Keratinocyte (primary cell): ENCODE data around the gene ATL2. TPM values are rescaled to one million over a fixed set of nuclear protein-coding genes. Genes with fewer than 3 reads are reported as not detected.

Experiments used
- DNase-seq: peaks from one replicate; pipeline ENCODE4 v3.0.0-alpha.2; 2011; ENCODE audit warnings: low read depth, missing footprints, low spot score
- FAIRE-seq: peaks from 2 replicates; lab custom pipeline; 2011; peaks lifted over from hg19 to GRCh38; lab: Jason Lieb, UNC
- H2AFZ ChIP-seq: 2 replicates; pipeline ENCODE4 v1.6.0; 2012; ENCODE audit warnings: low read length, control low read depth, inconsistent platforms; ENCODE audit not compliant: control insufficient read depth
- H3K27ac ChIP-seq: 2 replicates; pipeline ENCODE4 v1.5.1; 2011; ENCODE audit warnings: low read length; ENCODE audit not compliant: control insufficient read depth, insufficient read depth
- H3K27me3 ChIP-seq: 3 replicates; pipeline ENCODE4 v1.6.0; 2011; ENCODE audit warnings: low read length; ENCODE audit not compliant: control insufficient read depth, insufficient read depth; ENCODE audit errors: extremely low read depth
- H3K36me3 ChIP-seq, 2 experiments: 2 replicates in 1 of 2; 3 replicates in 1 of 2; pipeline ENCODE4 v1.5.1; 2011; ENCODE audit warnings: low read length in 2 of 2, mild to moderate bottlenecking in 1 of 2; ENCODE audit not compliant: control insufficient read depth in 2 of 2, insufficient read depth in 2 of 2; ENCODE audit errors: extremely low read depth in 1 of 2
- H3K4me1 ChIP-seq: 3 replicates; pipeline ENCODE4 v1.5.1; 2011; ENCODE audit warnings: low read length; ENCODE audit not compliant: control insufficient read depth, insufficient read depth; ENCODE audit errors: extremely low read depth
- H3K4me2 ChIP-seq: 3 replicates; pipeline ENCODE4 v1.6.0; 2011; ENCODE audit warnings: low read depth, low read length; ENCODE audit not compliant: control insufficient read depth, insufficient read depth; ENCODE audit errors: extremely low read depth
- H3K4me3 ChIP-seq, 3 experiments: fragments of 200-600 bp in 1 of 3; sonication (generic) in 1 of 3; 2 replicates in 2 of 3; 3 replicates in 1 of 3; pipeline ENCODE4 v1.5.1; 2011 to 2016; ENCODE audit warnings: low read length in 3 of 3, mild to moderate bottlenecking in 3 of 3, control low read depth in 2 of 3, inconsistent platforms in 1 of 3, low read depth in 1 of 3, mixed read lengths in 1 of 3, mixed run types in 1 of 3, moderate library complexity in 1 of 3; ENCODE audit not compliant: control insufficient read depth in 2 of 3, insufficient read depth in 2 of 3; ENCODE audit errors: extremely low read depth in 1 of 3
- H3K79me2 ChIP-seq: 2 replicates; pipeline ENCODE4 v1.6.0; 2012; ENCODE audit warnings: low read length; ENCODE audit not compliant: control insufficient read depth, insufficient read depth
- H3K9ac ChIP-seq: 3 replicates; pipeline ENCODE4 v1.6.0; 2011; ENCODE audit warnings: low read length; ENCODE audit not compliant: control insufficient read depth, insufficient read depth; ENCODE audit errors: extremely low read depth
- H3K9me1 ChIP-seq: 3 replicates; pipeline ENCODE4 v1.6.0; 2011; ENCODE audit warnings: low read length; ENCODE audit not compliant: control insufficient read depth, insufficient read depth; ENCODE audit errors: extremely low read depth
- H3K9me3 ChIP-seq: 2 replicates; pipeline ENCODE4 v1.5.1; 2012; ENCODE audit warnings: low read depth, low read length; ENCODE audit not compliant: control insufficient read depth
- H4K20me1 ChIP-seq: 3 replicates; pipeline ENCODE4 v1.6.0; 2011; ENCODE audit warnings: low read length; ENCODE audit not compliant: control insufficient read depth, insufficient read depth; ENCODE audit errors: extremely low read depth
- EZH2 ChIP-seq: IDR thresholded peaks from one replicate; pipeline ENCODE4 v1.6.1; 2012; ENCODE audit warnings: inconsistent platforms, mild to moderate bottlenecking, low read length, moderate library complexity
- dilution Hi-C: fragments of 300-500 bp; cut with MboI; formaldehyde crosslinking; loops from one replicate; pipeline ENCODE4 v1.7.0; 2020; ENCODE audit warnings: low sequenced_read_pairs; ENCODE audit not compliant: extremely low pct_ligation_motif_present
- polyA plus RNA-seq, 5 experiments: library from polyadenylated mRNA; depleted of rRNA in 3 of 5; stranded (reverse) in 3 of 5; stranded (forward) in 1 of 5; unstranded in 1 of 5; fragments of >200 nt; gene quantifications; 1 replicate in 1 of 5; 2 replicates in 3 of 5; 3 replicates in 1 of 5; pipeline versions ENCODE4 v1.2.1 to v1.2.3, GENCODE V29; 2011 to 2012; ENCODE audit warnings: missing spikeins in 2 of 5, low read depth in 1 of 5, low replicate concordance in 1 of 5
- TF ChIP-seq, protein P1 (sequence below), 3 experiments: IDR thresholded peaks in 1 of 3; conservative IDR thresholded peaks in 1 of 3; optimal IDR thresholded peaks in 1 of 3; 2 replicates in 2 of 3; 3 replicates in 1 of 3; pipeline versions ENCODE3 to v1.5.1; 2011; ENCODE audit warnings: low read length in 3 of 3, mild to moderate bottlenecking in 3 of 3, moderate library complexity in 2 of 3, control low read depth in 1 of 3, inconsistent platforms in 1 of 3; ENCODE audit not compliant: insufficient read depth in 2 of 3; ENCODE audit errors: extremely low read depth in 1 of 3

Gene ATL2
- polyA plus RNA-seq, 1 donor (not counting 4 experiments of a cell fraction or from before 2014, with no cell fraction given), result 83.2 TPM

DNA sequence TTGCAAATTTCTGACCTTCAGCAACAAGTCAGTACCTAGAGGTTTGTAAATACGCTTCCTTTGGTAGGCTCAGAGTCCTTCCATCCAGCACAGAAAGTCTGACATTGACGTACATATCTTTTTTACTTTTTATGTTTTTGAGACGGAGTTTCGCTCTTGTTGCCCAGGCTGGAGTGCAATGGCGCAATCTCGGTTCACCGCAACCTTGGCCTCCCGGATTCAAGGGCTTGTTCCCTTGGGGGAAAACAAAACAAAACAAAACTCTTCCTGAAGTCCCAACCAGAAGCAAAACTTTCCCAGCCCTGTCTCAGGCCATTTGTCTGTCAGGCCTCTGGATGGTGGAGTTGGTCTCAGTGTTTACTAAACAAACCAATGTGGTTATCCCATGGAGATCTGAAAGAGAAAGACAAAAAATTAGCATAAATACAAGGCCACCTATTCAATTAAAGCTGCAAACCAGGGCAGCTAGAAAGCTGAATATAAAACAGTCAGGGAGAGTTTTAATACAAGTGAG, 29.6 kb upstream of the ATL2 start:
- dilution Hi-C loops, result no loop called here
- Histone ChIP-seq H3K9ac (no peak overlapping the region), H3K27ac (no peak overlapping the region)

DNA sequence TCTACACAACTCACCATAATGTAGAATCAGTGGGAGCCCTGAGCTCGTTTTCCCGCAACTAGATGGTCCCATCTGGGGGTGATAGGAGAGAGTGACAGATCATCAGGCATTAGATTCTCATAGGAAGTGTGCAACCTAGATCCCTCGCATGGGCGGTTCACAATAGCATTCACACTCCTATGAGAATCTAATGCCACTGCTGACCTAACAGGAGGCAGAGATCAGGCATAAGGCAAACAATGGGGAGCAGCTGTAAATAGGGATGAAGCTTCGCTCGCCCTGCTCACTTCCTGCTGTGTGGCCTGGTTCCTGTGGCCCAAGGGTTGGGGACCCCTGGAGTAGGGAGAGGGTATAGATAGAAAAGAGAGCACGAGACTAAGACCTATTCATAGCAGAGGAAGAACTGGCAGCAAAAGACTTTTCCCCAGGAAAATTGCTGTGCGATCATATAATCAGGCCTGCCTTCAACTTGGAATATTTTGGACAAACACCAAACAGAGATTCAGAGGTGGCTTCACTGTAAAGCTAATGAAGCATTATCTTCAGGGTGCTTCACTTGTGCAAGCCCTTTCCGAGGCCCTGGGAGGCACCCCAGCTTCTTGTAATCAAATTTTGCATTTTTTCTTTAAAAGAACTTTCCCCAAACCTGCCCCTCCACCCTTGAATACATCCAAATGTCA, 29.0 kb upstream of the ATL2 start:
- H3K4me3 ChIP-seq, result no peak overlapping the region
- no peaks in the 10 kb centered on the region for H3K27me3 ChIP-seq
- H3K4me1 ChIP-seq, result no peaks in the 10 kb centered on the region
- TF ChIP-seq, protein P1, sequence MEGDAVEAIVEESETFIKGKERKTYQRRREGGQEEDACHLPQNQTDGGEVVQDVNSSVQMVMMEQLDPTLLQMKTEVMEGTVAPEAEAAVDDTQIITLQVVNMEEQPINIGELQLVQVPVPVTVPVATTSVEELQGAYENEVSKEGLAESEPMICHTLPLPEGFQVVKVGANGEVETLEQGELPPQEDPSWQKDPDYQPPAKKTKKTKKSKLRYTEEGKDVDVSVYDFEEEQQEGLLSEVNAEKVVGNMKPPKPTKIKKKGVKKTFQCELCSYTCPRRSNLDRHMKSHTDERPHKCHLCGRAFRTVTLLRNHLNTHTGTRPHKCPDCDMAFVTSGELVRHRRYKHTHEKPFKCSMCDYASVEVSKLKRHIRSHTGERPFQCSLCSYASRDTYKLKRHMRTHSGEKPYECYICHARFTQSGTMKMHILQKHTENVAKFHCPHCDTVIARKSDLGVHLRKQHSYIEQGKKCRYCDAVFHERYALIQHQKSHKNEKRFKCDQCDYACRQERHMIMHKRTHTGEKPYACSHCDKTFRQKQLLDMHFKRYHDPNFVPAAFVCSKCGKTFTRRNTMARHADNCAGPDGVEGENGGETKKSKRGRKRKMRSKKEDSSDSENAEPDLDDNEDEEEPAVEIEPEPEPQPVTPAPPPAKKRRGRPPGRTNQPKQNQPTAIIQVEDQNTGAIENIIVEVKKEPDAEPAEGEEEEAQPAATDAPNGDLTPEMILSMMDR (optimal IDR thresholded peaks at IDR 0.05 in 1 of 3, IDR thresholded peaks at IDR 0.05 in 1 of 3, conservative IDR thresholded peaks at IDR 0.05 in 1 of 3; ENCODE audit: extremely low read depth in 1 of 3, insufficient read depth in 2 of 3, low read length in 3 of 3), result no peak
- TF ChIP-seq EZH2, result no peak
- DNase-seq, result no peak
- H4K20me1 ChIP-seq, result no peaks in the 10 kb centered on the region
- dilution Hi-C loops, result no loop called here
- H3K27ac ChIP-seq, result no peak overlapping the region
- no peaks in the 10 kb centered on the region for H3K36me3 ChIP-seq
- H2AFZ ChIP-seq, result no peak overlapping the region
- no peaks in the 10 kb centered on the region for H3K9me3 ChIP-seq
- no peaks in the 10 kb centered on the region for H3K79me2 ChIP-seq
- FAIRE-seq, result no peak
- H3K9ac ChIP-seq, result no peak overlapping the region
- no peak overlapping the region for H3K4me2 ChIP-seq
- H3K9me1 ChIP-seq, result no peaks in the 10 kb centered on the region

More for the DNA sequence above, 29.6 kb upstream of the ATL2 start:
- H3K36me3 ChIP-seq, result no peaks in the 10 kb centered on the region
- no peak overlapping the region for H2AFZ ChIP-seq
- no peaks in the 10 kb centered on the region for H3K4me1 ChIP-seq
- DNase-seq (no peak), FAIRE-seq (no peak)
- TF ChIP-seq EZH2, result no peak
- TF ChIP-seq, protein P1 (optimal IDR thresholded peaks at IDR 0.05 in 1 of 3, IDR thresholded peaks at IDR 0.05 in 1 of 3, conservative IDR thresholded peaks at IDR 0.05 in 1 of 3; ENCODE audit: extremely low read depth in 1 of 3, insufficient read depth in 2 of 3, low read length in 3 of 3), result no peak
- no peaks in the 10 kb centered on the region for H3K27me3 ChIP-seq
- no peaks in the 10 kb centered on the region for H3K9me1 ChIP-seq
- no peak overlapping the region for H3K4me2 ChIP-seq
- no peaks in the 10 kb centered on the region for H3K79me2 ChIP-seq
- no peaks in the 10 kb centered on the region for H3K9me3 ChIP-seq
- H4K20me1 ChIP-seq, result no peaks in the 10 kb centered on the region
- H3K4me3 ChIP-seq, result no peak overlapping the region
